HTR-8/SVneo (cell line): ENCODE data around the gene SVOPL.
"Not testable (repeated sequence)": the region's sequence is repeated elsewhere in the genome, so short reads cannot be mapped to it uniquely, and the experiment has no call there.

ENCODE experiments used
- DNase-seq: peaks from one replicate; pipeline ENCODE4 v3.0.0; 2011; ENCODE audit warnings: low spot score, mixed read lengths; ENCODE audit not compliant: insufficient read length
- FAIRE-seq: peaks from 2 replicates; lab custom pipeline; 2011; peaks lifted over from hg19 to GRCh38; lab: Jason Lieb, UNC

The SVOPL gene

DNA sequence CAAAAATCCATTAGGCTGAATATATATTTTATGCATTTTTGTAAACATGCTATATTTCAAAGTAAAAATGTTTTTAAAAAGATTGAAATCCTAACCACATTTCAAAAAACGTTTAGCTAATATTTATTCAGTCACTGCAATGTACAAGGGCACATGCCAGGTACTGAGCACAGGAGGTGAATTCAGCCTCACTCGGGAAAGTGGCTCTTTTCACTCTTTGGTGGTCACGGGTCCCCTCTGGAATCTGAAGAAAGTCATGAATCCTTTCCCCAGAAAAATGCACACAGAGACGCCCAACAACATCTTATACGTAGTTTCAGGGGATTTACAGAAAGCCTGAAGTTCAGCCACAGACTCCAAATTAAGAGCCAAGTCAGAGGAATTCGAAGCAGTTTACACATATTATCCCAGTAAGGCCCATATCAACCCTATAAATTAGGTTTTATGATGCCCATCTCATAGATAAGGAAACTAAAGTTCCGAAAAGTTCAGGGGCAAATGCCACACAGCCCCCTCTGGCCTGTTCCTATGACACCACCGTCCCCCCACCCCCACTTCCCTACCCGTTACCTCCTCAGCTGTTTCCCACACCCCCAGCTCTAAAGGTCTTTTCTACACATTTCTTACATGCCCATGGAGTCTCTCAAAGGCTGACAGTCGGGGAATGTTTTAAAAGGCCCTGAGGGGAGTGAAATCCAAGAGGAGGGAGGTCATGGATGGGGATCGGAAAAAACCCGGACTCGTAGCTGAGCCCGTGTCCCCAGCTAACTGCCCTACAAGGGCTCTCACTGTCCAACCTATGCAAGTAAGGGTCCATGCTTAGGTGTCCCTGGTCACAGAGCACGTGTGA, 9.6 kb upstream of the SVOPL start:
- DNase-seq (no peak), FAIRE-seq (no peak)

DNA sequence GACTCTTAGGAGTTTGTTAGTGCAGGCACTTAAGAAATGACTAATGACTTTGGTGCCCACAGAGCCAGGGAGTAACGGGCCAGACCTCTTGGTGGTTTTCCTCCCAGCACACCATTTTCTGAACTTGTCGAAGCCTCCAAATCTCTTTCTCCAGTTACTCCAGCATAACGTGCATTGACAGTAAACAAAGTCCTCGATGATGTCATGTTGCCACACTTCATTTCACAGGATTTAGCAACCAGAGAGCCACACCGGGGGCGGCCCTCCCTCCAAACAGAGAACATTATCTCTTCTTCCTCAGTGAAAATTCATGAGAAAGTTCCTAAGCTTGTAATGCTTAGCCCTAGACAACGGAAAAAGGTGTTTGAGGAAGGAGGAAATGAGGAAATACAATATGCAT, 4.0 kb upstream of the SVOPL start:
- DNase-seq (no peak), FAIRE-seq (no peak)

DNA sequence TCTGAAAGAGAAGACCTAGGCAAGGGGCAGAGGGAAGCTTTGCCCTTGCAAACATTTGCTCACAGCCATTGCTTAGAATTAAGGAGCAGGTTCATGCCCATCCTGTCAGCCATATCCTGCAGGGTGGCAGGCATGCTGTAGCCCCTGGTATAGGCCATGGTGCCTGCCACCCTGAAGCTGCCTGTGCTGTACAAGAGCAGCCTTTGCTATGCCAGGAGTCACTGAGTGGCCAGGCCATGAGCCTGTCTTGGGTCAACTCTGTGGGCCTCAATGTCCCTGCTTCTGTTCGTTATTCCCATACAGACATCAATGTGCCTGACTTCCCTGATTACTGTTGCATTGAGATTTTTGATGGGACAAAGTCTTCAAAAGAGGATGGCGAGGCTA, 368 bp upstream of the SVOPL start:
- no peak for FAIRE-seq

DNA sequence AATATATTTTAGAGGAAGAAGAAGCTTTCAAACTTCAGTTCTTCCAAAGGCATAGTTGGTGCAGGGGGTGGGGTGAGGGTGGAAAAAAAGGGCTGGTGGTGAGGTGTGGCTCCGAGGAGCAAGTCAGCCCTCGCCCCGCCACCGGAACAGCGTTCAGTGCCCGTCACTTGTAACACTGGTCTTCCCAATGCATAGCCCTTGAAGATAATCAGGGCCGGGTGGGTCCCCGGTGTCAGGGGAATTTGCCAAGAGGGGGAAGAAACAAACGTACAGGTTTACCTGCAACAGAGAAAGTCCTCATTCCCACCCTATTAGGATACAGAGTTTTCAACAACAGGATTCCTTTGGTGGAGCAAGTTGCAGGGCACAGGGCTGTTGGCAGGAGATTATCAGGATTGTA, 1.5 kb downstream of the SVOPL start:
- no peak for DNase-seq
- FAIRE-seq: no peak

More for the DNA sequence above, 368 bp upstream of the SVOPL start:
- no peak for DNase-seq

DNA sequence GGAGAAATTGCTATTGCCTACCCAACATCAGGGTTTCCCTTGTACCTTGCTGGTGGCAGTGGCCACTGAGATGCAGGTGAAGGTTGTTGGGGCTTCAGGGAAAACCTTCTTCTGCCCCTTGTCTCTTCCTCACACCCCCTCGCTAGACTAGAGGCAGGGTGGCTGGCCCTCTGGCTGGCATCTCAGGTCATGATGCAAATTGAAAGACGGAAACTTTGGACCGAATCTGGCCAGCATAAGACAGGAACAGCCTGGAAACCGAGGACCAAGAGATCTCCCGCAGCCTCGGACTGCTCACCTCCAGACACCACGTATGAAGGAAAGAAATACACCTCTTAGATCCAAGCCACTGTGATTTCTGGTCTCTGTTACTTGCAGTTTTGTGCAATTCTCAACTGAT, 2.9 kb downstream of the SVOPL start:
- DNase-seq (no peak), FAIRE-seq (no peak)

DNA sequence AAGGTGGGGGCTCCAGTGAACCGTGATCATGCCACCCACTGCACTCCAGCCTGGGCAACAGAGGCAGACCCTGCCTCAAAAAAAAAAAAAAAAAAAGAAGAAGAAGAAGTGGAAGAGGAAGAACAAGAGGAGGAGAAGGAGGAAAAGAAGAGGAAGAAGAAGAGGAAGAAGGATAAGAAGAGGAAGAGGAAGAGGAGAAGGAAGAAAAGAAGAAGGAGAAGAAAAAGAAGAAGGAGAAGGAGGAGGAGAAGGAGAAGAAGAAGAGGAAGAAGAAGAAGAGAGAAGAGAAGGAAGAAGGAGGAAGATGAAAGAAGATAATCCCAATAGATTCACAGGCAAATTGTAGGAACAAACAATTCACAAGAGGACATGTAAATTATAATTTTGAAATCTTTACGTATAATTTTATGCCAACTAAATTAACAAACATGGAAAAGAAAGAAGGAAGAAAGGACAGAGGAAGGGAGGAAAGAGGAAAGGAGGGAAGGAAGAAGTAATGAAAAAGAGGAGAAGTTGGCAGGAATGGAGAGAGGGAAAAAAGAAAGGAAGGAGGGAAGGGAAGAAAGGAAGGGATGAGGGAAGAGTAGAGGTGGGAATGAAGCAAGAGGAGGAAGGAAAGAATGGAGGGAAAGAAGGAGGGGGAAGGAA, 3.5 kb downstream of the SVOPL start:
- DNase-seq: no peak
- FAIRE-seq: no peak

DNA sequence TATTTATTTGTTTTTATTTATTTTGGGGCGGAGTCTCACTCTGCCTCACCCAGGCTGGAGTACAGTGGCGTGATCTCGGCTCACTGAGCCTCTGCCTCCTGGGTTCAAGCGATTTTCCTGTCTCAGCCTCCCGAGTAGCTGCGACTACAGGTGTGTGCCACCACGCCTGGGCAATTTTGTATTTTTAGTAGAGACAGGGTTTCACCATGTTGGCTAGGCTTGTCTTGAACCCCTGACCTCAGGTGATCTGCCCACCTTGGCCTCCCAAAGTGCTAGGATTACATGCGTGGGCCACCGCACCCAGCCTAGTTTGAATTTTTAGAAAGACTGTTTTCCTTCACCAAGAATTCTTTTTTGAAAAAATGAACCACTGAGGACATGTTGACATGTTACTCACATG, 5.4 kb downstream of the SVOPL start:
- DNase-seq, FAIRE-seq: not testable (repeated sequence)

DNA sequence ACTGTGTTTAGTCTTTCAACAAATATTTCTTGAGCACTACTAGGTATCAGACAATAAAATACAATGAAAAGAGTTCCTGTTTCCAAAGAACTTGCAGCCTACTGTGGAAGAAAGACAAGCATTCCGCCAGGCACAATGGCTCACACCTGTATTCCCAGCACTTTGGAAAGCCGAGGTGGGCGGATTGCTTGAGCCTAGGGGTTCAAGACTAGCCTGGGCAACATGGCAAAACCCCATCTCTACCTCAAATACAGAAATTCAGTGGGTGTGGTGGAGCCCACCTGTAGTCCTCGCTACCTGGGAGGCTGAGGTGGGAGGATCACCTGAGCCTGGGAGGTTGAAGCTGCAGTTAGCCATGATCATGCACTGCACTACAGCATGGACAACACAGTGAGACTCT, 6.1 kb downstream of the SVOPL start:
- no peak for FAIRE-seq
- no peak for DNase-seq

DNA sequence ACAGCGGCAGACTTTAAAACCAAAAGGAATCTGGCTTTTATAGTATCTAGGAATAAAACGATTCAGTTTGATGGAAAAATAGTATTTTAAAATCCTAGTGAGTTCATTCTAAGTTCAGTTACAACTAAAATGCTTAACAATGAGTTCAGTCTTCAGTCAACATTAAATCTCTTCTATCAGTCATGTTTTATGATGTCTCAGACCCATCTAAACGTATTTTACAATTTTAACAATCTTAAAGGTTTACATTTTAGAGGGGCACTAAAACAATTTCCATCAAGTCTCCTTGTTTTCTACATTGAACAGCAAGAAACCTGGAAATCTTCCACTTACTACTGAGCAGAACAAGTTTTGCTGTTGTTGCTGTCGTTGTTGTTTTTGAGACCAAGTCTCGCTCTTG, 10.0 kb downstream of the SVOPL start:
- FAIRE-seq: no peak

DNA sequence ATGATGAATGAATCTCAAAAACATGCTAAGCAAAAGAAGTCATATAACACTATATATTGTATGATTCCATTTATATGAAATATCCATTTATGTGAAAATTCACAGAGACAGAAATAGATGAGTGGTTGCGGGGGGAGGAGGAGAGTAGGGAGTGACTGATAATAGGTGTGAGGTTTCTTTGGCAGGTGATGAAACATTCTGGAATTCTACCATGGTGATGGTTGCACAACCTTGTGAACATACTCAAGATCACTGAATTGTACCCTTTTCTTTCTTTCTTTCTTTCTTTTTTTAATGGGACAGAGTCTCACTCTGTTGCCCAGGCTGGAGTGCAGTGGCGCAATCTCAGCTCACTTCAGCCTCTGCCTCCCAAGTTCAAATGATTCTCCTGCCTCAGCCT, 10.7 kb downstream of the SVOPL start:
- DNase-seq: no peak
- FAIRE-seq: no peak

More for the DNA sequence above, 10.0 kb downstream of the SVOPL start:
- DNase-seq: no peak

DNA sequence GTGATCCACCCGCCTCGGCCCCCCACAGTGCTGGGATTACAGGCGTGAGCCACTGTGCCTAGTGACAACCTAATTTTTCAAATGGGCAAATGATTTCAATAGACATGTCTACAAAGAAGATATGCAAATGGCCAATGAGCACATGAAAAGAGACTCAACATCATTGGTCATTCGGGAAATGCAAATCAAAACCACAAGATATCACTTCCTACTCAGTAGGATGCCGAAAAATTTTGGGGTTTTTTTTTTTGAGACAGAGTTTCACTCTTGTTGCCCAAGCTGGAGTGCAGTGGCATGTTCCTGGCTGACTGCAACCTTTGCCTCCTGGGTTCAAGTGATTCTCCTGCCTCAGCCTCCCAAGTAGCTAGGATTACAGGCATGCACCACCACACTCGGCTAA, 13.1 kb downstream of the SVOPL start:
- DNase-seq, FAIRE-seq: not testable (repeated sequence)

DNA sequence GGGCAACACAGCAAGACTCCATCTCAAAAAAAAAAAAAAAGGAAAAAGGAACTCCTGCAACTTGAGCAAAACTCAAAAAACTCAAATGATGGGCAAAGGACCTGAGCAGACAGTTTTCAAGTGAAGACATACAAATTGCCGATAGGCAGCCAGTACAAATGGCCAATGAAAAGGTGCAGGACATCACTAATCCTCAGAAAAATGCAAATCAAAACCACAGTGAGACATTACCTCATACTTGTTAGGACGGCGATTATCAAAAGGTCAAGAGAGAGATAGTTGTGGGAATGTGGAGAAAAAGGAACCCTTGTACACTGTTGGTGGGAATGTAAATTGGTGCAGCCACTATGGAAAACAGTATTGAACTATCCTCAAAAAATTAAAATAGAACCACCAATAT, 16.8 kb downstream of the SVOPL start:
- DNase-seq: no peak
- FAIRE-seq: no peak

DNA sequence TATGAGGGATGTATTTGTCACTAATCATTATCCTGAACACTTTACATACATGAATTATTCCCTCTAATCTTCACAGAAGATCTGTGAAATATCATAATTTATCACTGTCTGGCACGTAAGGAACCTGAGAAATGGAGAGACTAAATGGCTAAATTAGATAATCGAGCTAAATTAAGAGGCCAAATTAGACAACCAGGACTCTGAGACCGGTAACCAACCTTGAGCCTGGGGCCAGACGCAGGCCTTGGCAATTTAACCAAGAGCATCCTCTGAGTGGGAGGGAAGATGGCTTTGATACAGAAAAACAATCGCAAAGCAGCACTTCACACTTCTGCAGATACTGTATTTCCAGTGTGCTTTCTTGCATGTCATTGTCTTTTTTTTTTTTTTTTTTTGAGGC, 21.4 kb downstream of the SVOPL start:
- DNase-seq (no peak), FAIRE-seq (no peak)

DNA sequence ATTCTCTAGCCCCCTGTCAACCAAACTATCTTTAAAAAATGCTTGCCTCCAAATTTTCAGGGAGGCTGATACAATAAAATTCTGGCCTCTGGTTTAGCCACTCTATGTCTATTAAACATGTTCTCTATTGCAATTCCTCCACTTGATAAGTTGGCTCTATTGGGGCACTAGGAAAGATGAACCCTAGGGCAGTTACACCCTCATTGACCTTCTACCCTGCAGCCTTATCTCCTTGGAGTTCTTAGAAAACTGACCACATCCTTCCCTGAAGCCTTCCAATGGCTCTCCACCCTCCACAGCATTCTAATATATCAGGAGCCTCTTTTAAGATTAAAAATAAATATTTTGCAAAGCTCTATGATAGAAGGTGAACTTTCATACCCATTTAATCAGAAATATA, 30.6 kb downstream of the SVOPL start:
- no peak for FAIRE-seq
- DNase-seq: no peak

DNA sequence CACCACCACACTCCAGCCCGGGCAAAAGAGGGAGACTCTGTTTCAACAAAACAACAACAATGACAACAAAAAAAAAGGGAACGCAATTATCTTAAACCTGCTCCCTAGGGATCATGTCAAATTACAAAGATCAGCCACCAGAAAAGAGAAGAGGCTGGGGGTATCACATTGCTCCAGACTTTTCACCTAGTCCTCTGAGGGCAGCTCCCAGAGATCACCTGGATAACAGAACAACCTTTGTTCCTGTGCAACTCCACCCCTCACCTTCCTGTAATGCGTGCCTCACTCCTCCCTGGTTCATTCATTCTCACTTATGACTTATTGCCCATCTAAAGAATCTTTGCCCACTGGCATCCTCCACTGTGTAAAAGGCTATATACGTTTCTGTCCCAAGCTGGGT, 31.8 kb downstream of the SVOPL start:
- FAIRE-seq: no peak
- no peak for DNase-seq

DNA sequence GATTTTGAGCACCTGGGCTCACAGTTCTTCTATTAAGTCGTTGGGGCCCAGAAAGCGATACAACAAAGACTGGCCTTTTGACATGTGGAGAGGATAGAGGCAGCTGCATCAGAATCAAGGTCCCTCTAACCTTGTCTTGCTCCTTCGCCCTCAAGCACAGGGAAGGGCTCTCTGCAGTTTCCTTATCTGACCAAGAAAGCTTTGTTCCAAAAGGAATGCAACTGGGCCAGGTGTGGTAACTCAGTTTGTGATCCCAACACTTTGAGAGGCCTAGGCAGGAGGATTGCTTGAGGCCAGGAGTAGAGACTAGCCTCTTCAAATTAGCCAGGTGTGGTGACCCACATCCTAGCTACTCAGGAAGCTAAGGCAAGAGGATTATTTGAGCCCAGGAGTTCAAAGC, 32.2 kb downstream of the SVOPL start:
- FAIRE-seq (no peak), DNase-seq (no peak)

DNA sequence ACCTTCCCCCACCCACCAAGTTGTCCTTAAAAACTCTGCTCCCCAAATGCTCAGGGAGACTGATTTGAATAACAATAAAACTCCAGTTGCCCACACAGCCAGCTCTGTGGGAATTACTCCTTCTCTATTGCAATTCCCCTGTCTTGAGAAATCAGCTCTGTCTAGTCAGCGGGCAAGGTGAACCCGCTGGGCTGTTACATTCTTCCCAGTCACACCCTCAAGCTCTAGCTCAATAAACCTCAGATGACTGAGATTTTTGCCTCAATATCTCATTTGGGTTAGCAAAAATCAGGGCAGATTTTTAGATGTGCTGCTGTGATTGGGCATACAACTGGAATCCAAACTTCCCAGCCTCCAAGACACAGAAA, 32.9 kb downstream of the SVOPL start:
- DNase-seq (no peak), FAIRE-seq (no peak)

DNA sequence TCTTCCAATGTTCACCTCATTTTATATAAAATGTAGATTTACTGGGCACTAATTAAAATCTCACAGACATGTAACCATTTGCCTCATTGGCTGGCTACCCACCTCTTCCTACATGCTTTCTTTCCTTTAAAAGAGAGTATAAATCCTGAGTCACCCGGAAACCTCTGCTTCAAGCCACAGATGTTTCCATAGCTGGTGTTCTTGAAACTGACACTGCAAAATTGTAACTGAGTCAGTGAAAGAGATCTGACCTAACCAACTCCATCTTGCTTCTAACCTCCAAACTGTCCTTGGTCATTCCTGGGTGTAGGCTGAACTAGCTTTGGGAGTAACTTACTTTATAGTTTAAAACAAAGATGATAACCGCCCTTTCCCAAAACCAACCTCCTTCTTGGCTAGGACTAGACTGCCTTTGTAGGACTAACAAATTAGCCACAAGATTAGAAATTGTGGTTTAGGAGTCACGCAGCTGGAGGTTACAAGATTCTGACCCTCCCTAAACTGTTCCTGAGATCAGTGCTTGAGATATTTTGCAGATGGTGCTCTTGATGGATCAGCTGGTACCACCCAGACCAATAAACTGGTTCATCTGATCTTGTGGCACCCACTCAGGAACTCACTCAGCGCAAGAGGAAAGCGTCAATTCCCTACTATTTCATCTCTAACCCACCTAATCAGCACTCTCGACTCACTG, 33.5 kb downstream of the SVOPL start:
- no peak for DNase-seq
- no peak for FAIRE-seq

DNA sequence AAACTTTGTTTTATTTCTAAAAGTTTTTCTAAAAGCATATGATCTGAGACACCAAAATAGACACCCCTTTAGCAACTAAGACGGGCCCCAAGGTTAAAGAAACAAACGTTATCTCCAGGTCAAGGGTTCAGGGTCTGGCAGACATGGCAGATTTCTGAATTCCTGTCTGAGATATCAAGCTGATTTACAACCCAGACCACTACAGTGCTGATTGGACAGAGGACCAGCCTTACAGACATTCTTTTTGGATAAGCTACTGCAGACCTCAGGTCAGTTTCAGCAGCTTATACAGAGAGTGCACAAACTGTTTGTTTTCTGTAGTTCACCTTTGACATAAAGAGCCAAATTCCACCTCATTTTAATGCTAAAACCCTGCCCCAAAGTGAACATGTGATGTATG, 34.8 kb downstream of the SVOPL start:
- FAIRE-seq (no peak), DNase-seq (no peak)

DNA sequence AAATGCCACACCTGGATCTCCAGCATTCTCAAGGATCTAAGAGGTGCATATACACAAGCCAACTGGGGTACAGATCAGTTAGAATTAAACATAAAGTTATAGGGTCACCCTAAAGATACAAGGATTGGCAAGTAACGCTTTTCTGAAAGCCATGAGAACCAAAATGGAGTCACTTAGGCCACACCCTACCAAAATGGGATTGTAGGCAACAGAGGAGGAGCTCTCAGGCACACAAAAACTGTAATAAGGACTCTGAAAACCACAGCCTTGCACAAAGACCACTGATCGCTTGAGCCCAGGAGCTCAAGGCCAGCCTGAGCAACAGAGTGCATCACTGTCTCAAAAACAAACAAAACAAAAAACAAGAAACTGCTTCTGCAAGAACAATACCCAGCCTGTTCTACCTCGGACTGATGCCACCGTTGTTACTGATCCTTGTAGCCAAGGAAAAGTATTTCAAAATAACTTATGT, 35.5 kb downstream of the SVOPL start:
- FAIRE-seq (no peak), DNase-seq (no peak)

DNA sequence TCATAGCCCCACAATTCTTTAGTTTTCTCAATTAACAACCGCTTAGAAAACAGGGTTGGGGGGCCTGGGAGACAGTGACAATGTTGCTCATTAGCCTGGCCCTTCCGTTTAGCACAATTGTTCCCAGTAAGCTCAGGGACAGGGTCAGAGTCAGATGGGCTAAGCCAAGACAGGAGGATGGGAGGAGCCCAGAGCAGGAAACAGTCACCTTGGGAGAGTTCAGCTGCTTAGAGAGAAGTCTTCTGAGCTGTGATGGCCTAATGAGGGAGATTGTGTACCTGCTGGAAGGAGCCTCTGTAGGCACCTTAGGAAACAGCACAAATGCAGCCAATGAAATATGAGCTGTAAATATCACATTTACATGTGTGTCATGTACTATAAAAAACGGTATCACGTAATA, 35.9 kb downstream of the SVOPL start:
- FAIRE-seq: no peak
- no peak for DNase-seq
